Spleen (tissue), 11 donors: ENCODE measurements around the gene PDZD2. TPM values are rescaled to one million over a fixed set of nuclear protein-coding genes. Genes with fewer than 3 reads are reported as not detected.

Experiments
- DNase-seq: peaks from one replicate; pipeline ENCODE4 v3.0.0-alpha.2; 2020
- H3K27ac ChIP-seq, 8 donors: fragments of 200-600 bp; sonication (generic) in 7 of 8; 1 replicate in 4 of 8; 2 replicates in 4 of 8; pipeline versions ENCODE4 v1.5.0 to v1.8.0; 2016 to 2021; ENCODE audit warnings: inconsistent platforms in 4 of 8, mild to moderate bottlenecking in 4 of 8, moderate library complexity in 1 of 8
- H3K27me3 ChIP-seq, 7 donors: fragments of 200-600 bp; sonication (generic) in 6 of 7; replicated peaks in 1 of 7; 1 replicate in 4 of 7; 2 replicates in 3 of 7; pipeline versions ENCODE4 v1.5.0 to v1.8.0; 2016 to 2021; ENCODE audit warnings: inconsistent platforms in 3 of 7, mild to moderate bottlenecking in 1 of 7
- H3K36me3 ChIP-seq, 6 donors: fragments of 200-600 bp; sonication (generic) in 5 of 6; 1 replicate in 4 of 6; 2 replicates in 2 of 6; pipeline versions ENCODE4 v1.5.0 to v1.8.0; 2016 to 2021; ENCODE audit warnings: inconsistent platforms in 2 of 6
- H3K4me1 ChIP-seq, 6 donors: fragments of 200-600 bp; sonication (generic) in 5 of 6; 1 replicate in 3 of 6; 2 replicates in 3 of 6; pipeline versions ENCODE4 v1.5.0 to v1.8.0; 2016 to 2021; ENCODE audit warnings: inconsistent platforms in 3 of 6
- H3K4me3 ChIP-seq, 8 donors: fragments of 200-600 bp; sonication (generic) in 7 of 8; 1 replicate in 4 of 8; 2 replicates in 4 of 8; pipeline versions ENCODE4 v1.5.0 to v1.8.0; 2016 to 2021; ENCODE audit warnings: inconsistent platforms in 4 of 8, mild to moderate bottlenecking in 4 of 8, moderate library complexity in 2 of 8
- H3K9me3 ChIP-seq, 8 donors: fragments of 200-600 bp; sonication (generic) in 7 of 8; 1 replicate in 4 of 8; 2 replicates in 4 of 8; pipeline versions ENCODE4 v1.5.0 to v1.8.0; 2016 to 2021; ENCODE audit warnings: inconsistent platforms in 4 of 8
- CTCF ChIP-seq, 11 experiments: fragments of 200-600 bp in 7 of 11; fragments of 450-650 bp in 4 of 11; sonication (generic) in 4 of 11; IDR thresholded peaks in 8 of 11; conservative IDR thresholded peaks in 3 of 11; 1 replicate in 7 of 11; 2 replicates in 4 of 11; pipeline versions ENCODE4 v1.4.0 to v1.8.0; 2016 to 2021; ENCODE audit warnings: antibody characterized with exemption in 11 of 11, inconsistent platforms in 4 of 11, mild to moderate bottlenecking in 1 of 11
- POLR2A ChIP-seq, 3 donors: fragments of 450-650 bp; IDR thresholded peaks; one replicate each; pipeline ENCODE4 v1.5.1; 2017; ENCODE audit warnings: antibody characterized with exemption in 3 of 3, mild to moderate bottlenecking in 1 of 3
- POLR2AphosphoS5 ChIP-seq, 3 donors: sonication (generic); formaldehyde crosslinking; IDR thresholded peaks; one replicate each; pipeline ENCODE4 v1.5.1; 2017; ENCODE audit warnings: antibody characterized with exemption in 3 of 3
- WGBS, 5 donors: extraction: QIAGEN DNeasy Blood & Tissue Kit in 3 of 5; methylation state at CpG; one replicate each; pipeline versions ENCODE4 v1.1.5 to v1.1.7; 2013 to 2018; 5-methylcytosine and 5-hydroxymethylcytosine counted together
- intact Hi-C: fragments of 100-400 bp; cut with DNase I; formaldehyde crosslinking; loops from one replicate; pipeline ENCODE4 v1.15.0; 2023; ENCODE audit warnings: low total_unique reads
- polyA plus RNA-seq, 3 donors: library from polyadenylated mRNA; stranded (reverse); fragments of 200-250 nt; gene quantifications; one replicate each; pipeline ENCODE4 v1.2.1, GENCODE V29; 2013
- total RNA-seq, 7 donors: library from RNA; depleted of rRNA in 3 of 7; stranded (reverse); fragments of >200 nt in 3 of 7; fragmentation: NEBNext Ultra II Directional in 4 of 7; extraction: Animal tissue kit (Norgen Biotek cat#: 25700) in 4 of 7; gene quantifications; one replicate each; pipeline versions ENCODE4 v1.1.0 to v1.2.1, GENCODE V29; 2016 to 2021
- donor health status: healthy with polysubstance abuse.
- donor health status: DM: no; HTN: no; CAD: no; lungs with moderate emphysema.
- donor health status: DM: no; HTN: no; CAD: no.
- donor health status: Bipolar disorder and iron deficiency.
- donor health status: healthy.
- donor health status: DM: no; HTN: no; CAD: no.
- donor health status: DM: yes; HTN: yes; CAD: no.

Gene PDZD2
- total and polyA plus RNA-seq, 10 donors: 0.09 to 4.7 (median 2.4) TPM

- 73 to 91% (median 81%) methylated on average over 5 of the region's 5 CpGs for WGBS, 5 donors
- Histone ChIP-seq H3K4me1 (no peaks in the 10 kb centered on the region), H3K9me3 (no peaks in the 10 kb centered on the region), H3K27ac (no peak overlapping the region), H3K27me3 (no peaks in the 10 kb centered on the region), H3K36me3 (no peaks in the 10 kb centered on the region), H3K4me3 (no peak overlapping the region)
- TF ChIP-seq CTCF (IDR thresholded peaks at IDR 0.05 in 8 of 11, conservative IDR thresholded peaks at IDR 0.05 in 3 of 11) (no peak), POLR2AphosphoS5 (IDR thresholded peaks at IDR 0.05) (no peak), POLR2A (IDR thresholded peaks at IDR 0.05) (no peak)
- no peak for DNase-seq
- intact Hi-C loops: no loop called here
These were observed 246.0 kb downstream of the PDZD2 start for GRCh38 chr5:31884896-31885295.

- TF ChIP-seq POLR2AphosphoS5 (IDR thresholded peaks at IDR 0.05): no peak
- no peaks in the 10 kb centered on the region for H3K36me3 ChIP-seq
- H3K9me3 ChIP-seq: no peaks in the 10 kb centered on the region
- WGBS, 5 donors: 12 to 30% (median 20%) methylated on average over 4 of the region's 4 CpGs
- no peaks in the 10 kb centered on the region for H3K4me1 ChIP-seq
- H3K4me3 ChIP-seq: no peak overlapping the region
- no peaks in the 10 kb centered on the region for H3K27me3 ChIP-seq
- no peak for DNase-seq
- intact Hi-C loops: no loop called here
- H3K27ac ChIP-seq: no peak overlapping the region
These were observed 247.3 kb downstream of the PDZD2 start for GRCh38 chr5:31886206-31886605.

- Histone ChIP-seq H3K4me3 (no peak overlapping the region), H3K27ac (no peak overlapping the region), H3K27me3 (no peaks in the 10 kb centered on the region), H3K4me1 (no peaks in the 10 kb centered on the region), H3K9me3 (no peaks in the 10 kb centered on the region), H3K36me3 (no peaks in the 10 kb centered on the region)
- TF ChIP-seq POLR2AphosphoS5 (IDR thresholded peaks at IDR 0.05): no peak
- no peak for TF ChIP-seq CTCF (IDR thresholded peaks at IDR 0.05 in 8 of 11, conservative IDR thresholded peaks at IDR 0.05 in 3 of 11)
- TF ChIP-seq POLR2A (IDR thresholded peaks at IDR 0.05): no peak
- WGBS, 5 donors: 84 to 93% (median 86%) methylated on average over 7 of the region's 7 CpGs
- DNase-seq: no peak
- intact Hi-C loops: no loop called here
These were observed 248.6 kb downstream of the PDZD2 start for GRCh38 chr5:31887556-31887955.

- 82 to 94% (median 91%) methylated on average over 3 of the region's 3 CpGs for WGBS, 5 donors
- Histone ChIP-seq H3K27me3 (no peaks in the 10 kb centered on the region), H3K4me3 (no peak overlapping the region), H3K27ac (no peak overlapping the region), H3K9me3 (no peaks in the 10 kb centered on the region), H3K36me3 (no peaks in the 10 kb centered on the region), H3K4me1 (no peaks in the 10 kb centered on the region)
- TF ChIP-seq CTCF (IDR thresholded peaks at IDR 0.05 in 8 of 11, conservative IDR thresholded peaks at IDR 0.05 in 3 of 11): no peak
- TF ChIP-seq POLR2AphosphoS5 (IDR thresholded peaks at IDR 0.05): no peak
- no peak for TF ChIP-seq POLR2A (IDR thresholded peaks at IDR 0.05)
- no peak for DNase-seq
- intact Hi-C loops: no loop called here
These were observed 249.6 kb downstream of the PDZD2 start for GRCh38 chr5:31888564-31888963.

- intact Hi-C loops: no loop called here
- no peaks in the 10 kb centered on the region for H3K27me3 ChIP-seq
- H3K27ac ChIP-seq: no peak overlapping the region
- H3K36me3 ChIP-seq: no peaks in the 10 kb centered on the region
- no peak overlapping the region for H3K4me3 ChIP-seq
- no peak for DNase-seq
- TF ChIP-seq POLR2AphosphoS5 (IDR thresholded peaks at IDR 0.05) (no peak), POLR2A (IDR thresholded peaks at IDR 0.05) (no peak), CTCF (IDR thresholded peaks at IDR 0.05 in 8 of 11, conservative IDR thresholded peaks at IDR 0.05 in 3 of 11) (no peak)
- 73 to 79% (median 77%) methylated on average over 8 of the region's 8 CpGs for WGBS, 5 donors
- no peaks in the 10 kb centered on the region for H3K9me3 ChIP-seq
- no peaks in the 10 kb centered on the region for H3K4me1 ChIP-seq
These were observed 250.2 kb downstream of the PDZD2 start for GRCh38 chr5:31889001-31889561.
